Loucy (cell line): Measurements from ENCODE around the gene GPATCH4.

Experiments used
- H2AFZ ChIP-seq: fragments of 200-600 bp; sonication (generic); 2 replicates; pipeline ENCODE4 v1.6.0; 2016; ENCODE audit warnings: antibody characterized with exemption, mild to moderate bottlenecking, low read length, moderate library complexity
- H3F3A ChIP-seq: fragments of 200-600 bp; 2 replicates; pipeline ENCODE4 v1.6.0; 2016; ENCODE audit warnings: antibody characterized with exemption, low read depth, mild to moderate bottlenecking
- H3K27me3 ChIP-seq: fragments of 200-600 bp; sonication (generic); 2 replicates; pipeline ENCODE4 v1.6.1; 2014; ENCODE audit warnings: low read length, mild to moderate bottlenecking; ENCODE audit not compliant: insufficient read depth, poor library complexity, severe bottlenecking
- H3K36me3 ChIP-seq: fragments of 200-600 bp; sonication (generic); 2 replicates; pipeline ENCODE4 v1.6.1; 2016; ENCODE audit warnings: low read length; ENCODE audit not compliant: insufficient read depth
- H3K4me1 ChIP-seq: fragments of 200-600 bp; sonication (generic); 2 replicates; pipeline ENCODE4 v1.5.1; 2014; ENCODE audit warnings: low read length, mild to moderate bottlenecking; ENCODE audit not compliant: insufficient read depth, poor library complexity, severe bottlenecking
- H3K4me2 ChIP-seq: fragments of 200-600 bp; sonication (generic); 2 replicates; pipeline ENCODE4 v1.6.0; 2014; ENCODE audit warnings: antibody characterized with exemption, low read length, low read depth, mild to moderate bottlenecking; ENCODE audit not compliant: poor library complexity, severe bottlenecking
- H3K4me3 ChIP-seq: fragments of 200-600 bp; sonication (generic); 2 replicates; pipeline ENCODE4 v1.5.1; 2014; ENCODE audit warnings: low read length, mild to moderate bottlenecking, mixed read lengths; ENCODE audit not compliant: poor library complexity, severe bottlenecking
- H3K79me2 ChIP-seq: fragments of 200-600 bp; sonication (generic); 2 replicates; pipeline ENCODE4 v1.6.1; 2014; ENCODE audit warnings: low read length; ENCODE audit not compliant: insufficient read depth
- H3K9ac ChIP-seq: fragments of 200-600 bp; sonication (generic); 2 replicates; pipeline ENCODE4 v1.6.0; 2014; ENCODE audit warnings: mild to moderate bottlenecking, low read depth, low read length, moderate library complexity; ENCODE audit not compliant: poor library complexity, severe bottlenecking
- H3K9me2 ChIP-seq: fragments of 200-600 bp; sonication (generic); replicated peaks from 2 replicates; pipeline ENCODE4 v1.6.1; 2016; ENCODE audit warnings: low read depth, low read length, mixed read lengths
- H3K9me3 ChIP-seq: fragments of 200-600 bp; sonication (generic); 2 replicates; pipeline ENCODE4 v1.6.1; 2014; ENCODE audit warnings: mild to moderate bottlenecking, antibody characterized with exemption, low read length, low read depth; ENCODE audit not compliant: insufficient read depth
- H4K20me1 ChIP-seq: fragments of 200-600 bp; sonication (generic); 2 replicates; pipeline ENCODE4 v1.6.0; 2014; ENCODE audit warnings: antibody characterized with exemption, low read length, mild to moderate bottlenecking; ENCODE audit not compliant: insufficient read depth, poor library complexity, severe bottlenecking
- CTCF ChIP-seq: fragments of 200-600 bp; sonication (generic); conservative IDR thresholded peaks from 2 replicates; pipeline ENCODE4 v1.5.1; 2014; ENCODE audit warnings: mild to moderate bottlenecking, antibody characterized with exemption, low read length
- EZH2phosphoT487 ChIP-seq: fragments of 200-600 bp; IDR thresholded peaks from 2 replicates; pipeline ENCODE4 v1.6.1; 2018; ENCODE audit warnings: antibody characterized with exemption, mild to moderate bottlenecking, moderate library complexity, borderline replicate concordance

The GPATCH4 gene

GRCh38 chr1:156551066-156551643 is 50.1 kb downstream of the GPATCH4 start:
- Histone ChIP-seq H3K4me1 (no peaks in the 10 kb centered on the region), H3K79me2 (no peaks in the 10 kb centered on the region), H3K9me2 (no peaks in the 10 kb centered on the region), H2AFZ (no peak overlapping the region), H3K27me3 (no peaks in the 10 kb centered on the region), H3K4me2 (no peak overlapping the region), H4K20me1 (no peaks in the 10 kb centered on the region), H3K4me3 (no peak overlapping the region), H3K36me3 (peaks cover 10% of the 10 kb centered on the region; the same call in 1 of the 2 replicates), H3K9ac (no peak overlapping the region), H3F3A (no peaks in the 10 kb centered on the region), H3K9me3 (no peaks in the 10 kb centered on the region)
- TF ChIP-seq CTCF (no peak), EZH2phosphoT487 (no peak)

- no peak overlapping the region for H3K9ac ChIP-seq
- no peaks in the 10 kb centered on the region for H3K9me2 ChIP-seq
- H3F3A ChIP-seq, result no peaks in the 10 kb centered on the region
- TF ChIP-seq EZH2phosphoT487, result no peak
- TF ChIP-seq CTCF, result no peak
- no peaks in the 10 kb centered on the region for H3K79me2 ChIP-seq
- no peaks in the 10 kb centered on the region for H3K27me3 ChIP-seq
- H3K36me3 ChIP-seq, result peaks cover 10% of the 10 kb centered on the region; the same call in 1 of the 2 replicates
- H3K4me1 ChIP-seq, result no peaks in the 10 kb centered on the region
- H2AFZ ChIP-seq, result no peak overlapping the region
- no peaks in the 10 kb centered on the region for H4K20me1 ChIP-seq
- H3K4me3 ChIP-seq, result no peak overlapping the region
- H3K4me2 ChIP-seq, result no peak overlapping the region
- no peaks in the 10 kb centered on the region for H3K9me3 ChIP-seq
These were observed 50.9 kb downstream of the GPATCH4 start for GRCh38 chr1:156550346-156550745.

- Histone ChIP-seq H3F3A (no peaks in the 10 kb centered on the region), H3K9me2 (no peaks in the 10 kb centered on the region), H3K9me3 (no peaks in the 10 kb centered on the region), H3K4me3 (no peak overlapping the region), H3K27me3 (no peaks in the 10 kb centered on the region), H3K79me2 (no peaks in the 10 kb centered on the region), H4K20me1 (no peaks in the 10 kb centered on the region), H3K36me3 (peaks cover 10% of the 10 kb centered on the region; the same call in 1 of the 2 replicates), H2AFZ (no peak overlapping the region), H3K4me2 (no peak overlapping the region), H3K4me1 (no peaks in the 10 kb centered on the region), H3K9ac (no peak overlapping the region)
- TF ChIP-seq CTCF, result no peak
- no peak for TF ChIP-seq EZH2phosphoT487
These were observed 51.4 kb downstream of the GPATCH4 start for GRCh38 chr1:156549831-156550230.
